ENCODE measurements around the gene ZNF608. TPM values are rescaled to one million over a fixed set of nuclear protein-coding genes. Genes with fewer than 3 reads are reported as not detected.

ZNF608 gene
- total and polyA plus RNA-seq, 5 donors from 2014 or later, result 0.30 TPM; not detected in 4

DNA sequence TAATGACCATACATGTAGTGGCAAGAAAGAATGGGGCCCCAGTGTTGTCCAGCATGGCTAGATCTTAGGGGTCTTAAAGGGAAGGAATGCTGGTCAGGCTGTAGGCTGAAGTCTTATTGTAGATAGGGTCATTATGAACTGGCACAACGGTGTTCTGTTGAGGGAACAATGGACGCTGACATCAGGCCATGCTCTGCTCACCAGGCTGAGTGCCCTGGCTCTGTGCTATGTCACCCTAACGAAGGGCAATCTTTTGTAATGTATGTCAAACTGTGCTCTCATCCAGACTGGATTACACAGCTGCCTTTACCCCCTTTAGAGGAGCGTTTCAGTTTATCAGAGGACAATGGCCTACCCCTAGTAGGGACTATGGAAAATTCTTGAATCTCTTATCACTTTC, 14.6 kb upstream of the ZNF608 start:
- H3K27ac Mint-ChIP-seq, result no peak overlapping the region
- no peaks in the 10 kb centered on the region for H3K27me3 Mint-ChIP-seq
- H3K4me3 ChIP-seq (ENCODE audit: low read depth, low read length), result no peak overlapping the region
- no peaks in the 10 kb centered on the region for H3K27me3 ChIP-seq (ENCODE audit: control insufficient read depth, insufficient read depth, low read length)
- no peak for DNase-seq
- no peak overlapping the region for H3K4me3 Mint-ChIP-seq
- no peaks in the 10 kb centered on the region for H3K9me3 ChIP-seq (ENCODE audit: control insufficient read depth in 2 of 2, low read length in 2 of 2)
- H3K4me1 Mint-ChIP-seq, result no peaks in the 10 kb centered on the region
- no peak overlapping the region for H3K27ac ChIP-seq (ENCODE audit: insufficient read depth, low read length, poor library complexity, severe bottlenecking)
- peaks cover 0 to 5% (median 3%) of the 10 kb centered on the region in 7 donors for H3K9me3 Mint-ChIP-seq
- no peaks in the 10 kb centered on the region for H3K36me3 Mint-ChIP-seq
- no peaks in the 10 kb centered on the region for H3K4me1 ChIP-seq (ENCODE audit: control insufficient read depth, insufficient read depth, low read length, poor library complexity, severe bottlenecking)
- ATAC-seq (ENCODE audit: low read depth in 2 of 2), result no peak
- H3K36me3 ChIP-seq (ENCODE audit: control insufficient read depth, insufficient read depth, low read length), result no peaks in the 10 kb centered on the region

GRCh38 chr5:124760608-124761007, 14.2 kb upstream of the ZNF608 start:
- Mint-ChIP-seq H3K4me1 (no peaks in the 10 kb centered on the region), H3K27me3 (no peaks in the 10 kb centered on the region), H3K27ac (no peak overlapping the region), H3K4me3 (no peak overlapping the region), H3K36me3 (no peaks in the 10 kb centered on the region), H3K9me3 (peaks cover 0 to 7% (median 3%) of the 10 kb centered on the region in 7 donors)
- no peak for ATAC-seq (ENCODE audit: low read depth in 2 of 2)
- H3K4me1 ChIP-seq (ENCODE audit: control insufficient read depth, insufficient read depth, low read length, poor library complexity, severe bottlenecking), result no peaks in the 10 kb centered on the region
- no peaks in the 10 kb centered on the region for H3K36me3 ChIP-seq (ENCODE audit: control insufficient read depth, insufficient read depth, low read length)
- DNase-seq, result no peak
- H3K27me3 ChIP-seq (ENCODE audit: control insufficient read depth, insufficient read depth, low read length), result no peaks in the 10 kb centered on the region
- no peak overlapping the region for H3K4me3 ChIP-seq (ENCODE audit: low read depth, low read length)
- no peaks in the 10 kb centered on the region for H3K9me3 ChIP-seq (ENCODE audit: control insufficient read depth in 2 of 2, low read length in 2 of 2)
- no peak overlapping the region for H3K27ac ChIP-seq (ENCODE audit: insufficient read depth, low read length, poor library complexity, severe bottlenecking)

- H3K4me1 ChIP-seq (ENCODE audit: control insufficient read depth, insufficient read depth, low read length, poor library complexity, severe bottlenecking), result no peaks in the 10 kb centered on the region
- H3K4me3 ChIP-seq (ENCODE audit: low read depth, low read length), result no peak overlapping the region
- H3K36me3 ChIP-seq (ENCODE audit: control insufficient read depth, insufficient read depth, low read length), result no peaks in the 10 kb centered on the region
- no peak for DNase-seq
- Mint-ChIP-seq H3K27me3 (peaks cover 4% of the 10 kb centered on the region), H3K4me1 (no peaks in the 10 kb centered on the region), H3K9me3 (peaks cover 0 to 9% (median 0%) of the 10 kb centered on the region in 7 donors), H3K36me3 (no peaks in the 10 kb centered on the region), H3K4me3 (no peak overlapping the region), H3K27ac (no peak overlapping the region)
- no peaks in the 10 kb centered on the region for H3K27me3 ChIP-seq (ENCODE audit: control insufficient read depth, insufficient read depth, low read length)
- H3K9me3 ChIP-seq (ENCODE audit: control insufficient read depth in 2 of 2, low read length in 2 of 2), result no peaks in the 10 kb centered on the region
- no peak for ATAC-seq (ENCODE audit: low read depth in 2 of 2)
- H3K27ac ChIP-seq (ENCODE audit: insufficient read depth, low read length, poor library complexity, severe bottlenecking), result no peak overlapping the region
These were observed 9.1 kb upstream of the ZNF608 start for GRCh38 chr5:124755565-124755964.

DNA sequence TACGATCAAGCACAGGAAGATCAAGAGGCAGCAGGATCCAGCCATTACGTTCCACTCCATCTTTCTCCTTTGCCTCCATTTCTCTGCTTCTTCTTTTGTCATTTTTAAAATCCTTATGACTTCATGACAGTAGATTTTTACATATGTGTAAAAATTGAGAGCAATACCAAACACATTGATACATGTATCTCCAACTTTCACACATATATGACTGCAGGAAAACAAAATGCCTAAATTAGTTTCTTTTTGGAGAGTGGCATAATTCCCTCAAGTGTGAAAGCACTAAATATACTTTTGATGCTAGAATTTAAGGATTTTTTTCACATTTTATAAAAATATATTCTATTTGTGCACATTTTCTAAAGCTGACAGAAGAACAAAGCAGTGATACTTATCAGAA, 8.6 kb upstream of the ZNF608 start:
- Mint-ChIP-seq H3K9me3 (peaks cover 0 to 7% (median 0%) of the 10 kb centered on the region in 7 donors), H3K4me1 (no peaks in the 10 kb centered on the region), H3K27ac (no peak overlapping the region), H3K27me3 (peaks cover 4% of the 10 kb centered on the region), H3K4me3 (no peak overlapping the region), H3K36me3 (no peaks in the 10 kb centered on the region)
- H3K4me3 ChIP-seq (ENCODE audit: low read depth, low read length), result no peak overlapping the region
- no peaks in the 10 kb centered on the region for H3K9me3 ChIP-seq (ENCODE audit: control insufficient read depth in 2 of 2, low read length in 2 of 2)
- ATAC-seq (ENCODE audit: low read depth in 2 of 2) (no peak), DNase-seq (no peak)
- H3K27ac ChIP-seq (ENCODE audit: insufficient read depth, low read length, poor library complexity, severe bottlenecking), result no peak overlapping the region
- peaks cover 3% of the 10 kb centered on the region for H3K27me3 ChIP-seq (ENCODE audit: control insufficient read depth, insufficient read depth, low read length)
- H3K4me1 ChIP-seq (ENCODE audit: control insufficient read depth, insufficient read depth, low read length, poor library complexity, severe bottlenecking), result no peaks in the 10 kb centered on the region
- H3K36me3 ChIP-seq (ENCODE audit: control insufficient read depth, insufficient read depth, low read length), result no peaks in the 10 kb centered on the region

GRCh38 chr5:124754206-124754927, 7.9 kb upstream of the ZNF608 start:
- Mint-ChIP-seq H3K27ac (no peak overlapping the region), H3K9me3 (peaks cover 0 to 7% (median 0%) of the 10 kb centered on the region in 7 donors), H3K27me3 (peaks cover 4% of the 10 kb centered on the region), H3K4me3 (no peak overlapping the region), H3K4me1 (no peaks in the 10 kb centered on the region), H3K36me3 (no peaks in the 10 kb centered on the region)
- Histone ChIP-seq H3K4me3 (ENCODE audit: low read depth, low read length) (no peak overlapping the region), H3K36me3 (ENCODE audit: control insufficient read depth, insufficient read depth, low read length) (no peaks in the 10 kb centered on the region), H3K27me3 (ENCODE audit: control insufficient read depth, insufficient read depth, low read length) (peaks cover 3% of the 10 kb centered on the region), H3K4me1 (ENCODE audit: control insufficient read depth, insufficient read depth, low read length, poor library complexity, severe bottlenecking) (no peaks in the 10 kb centered on the region), H3K9me3 (ENCODE audit: control insufficient read depth in 2 of 2, low read length in 2 of 2) (no peaks in the 10 kb centered on the region), H3K27ac (ENCODE audit: insufficient read depth, low read length, poor library complexity, severe bottlenecking) (no peak overlapping the region)
- DNase-seq (no peak), ATAC-seq (ENCODE audit: low read depth in 2 of 2) (no peak)

- Histone ChIP-seq H3K27ac (ENCODE audit: insufficient read depth, low read length, poor library complexity, severe bottlenecking) (no peak overlapping the region), H3K9me3 (ENCODE audit: control insufficient read depth in 2 of 2, low read length in 2 of 2) (no peaks in the 10 kb centered on the region), H3K27me3 (ENCODE audit: control insufficient read depth, insufficient read depth, low read length) (peaks cover 6% of the 10 kb centered on the region), H3K4me1 (ENCODE audit: control insufficient read depth, insufficient read depth, low read length, poor library complexity, severe bottlenecking) (no peaks in the 10 kb centered on the region), H3K36me3 (ENCODE audit: control insufficient read depth, insufficient read depth, low read length) (no peaks in the 10 kb centered on the region), H3K4me3 (ENCODE audit: low read depth, low read length) (no peak overlapping the region)
- Mint-ChIP-seq H3K36me3 (no peaks in the 10 kb centered on the region), H3K4me3 (no peak overlapping the region), H3K4me1 (peaks cover 0 to 5% (median under 1%) of the 10 kb centered on the region in 4 donors), H3K9me3 (peaks cover 0 to 9% (median 0%) of the 10 kb centered on the region in 7 donors), H3K27ac (no peak overlapping the region), H3K27me3 (peaks cover 4% of the 10 kb centered on the region)
- DNase-seq (no peak), ATAC-seq (ENCODE audit: low read depth in 2 of 2) (no peak)
These were observed 6.6 kb upstream of the ZNF608 start for GRCh38 chr5:124752854-124753720.

GRCh38 chr5:124751031-124751430, 4.6 kb upstream of the ZNF608 start:
- Histone ChIP-seq H3K4me3 (ENCODE audit: low read depth, low read length) (no peak overlapping the region), H3K27me3 (ENCODE audit: control insufficient read depth, insufficient read depth, low read length) (peaks cover 15% of the 10 kb centered on the region), H3K4me1 (ENCODE audit: control insufficient read depth, insufficient read depth, low read length, poor library complexity, severe bottlenecking) (no peaks in the 10 kb centered on the region), H3K27ac (ENCODE audit: insufficient read depth, low read length, poor library complexity, severe bottlenecking) (no peak overlapping the region), H3K36me3 (ENCODE audit: control insufficient read depth, insufficient read depth, low read length) (no peaks in the 10 kb centered on the region), H3K9me3 (ENCODE audit: control insufficient read depth in 2 of 2, low read length in 2 of 2) (no peaks in the 10 kb centered on the region)
- peaks cover 4% of the 10 kb centered on the region for H3K27me3 Mint-ChIP-seq
- H3K36me3 Mint-ChIP-seq, result no peaks in the 10 kb centered on the region
- H3K4me1 Mint-ChIP-seq, result peaks cover 0 to 19% (median under 1%) of the 10 kb centered on the region in 4 donors
- peaks cover 0 to 9% (median 2%) of the 10 kb centered on the region in 7 donors for H3K9me3 Mint-ChIP-seq
- ATAC-seq (ENCODE audit: low read depth in 2 of 2) (no peak), DNase-seq (no peak)
- no peak overlapping the region for H3K4me3 Mint-ChIP-seq
- H3K27ac Mint-ChIP-seq, result no peak overlapping the region
